Measurements from ENCODE around the gene NRIP3.
"Not testable (repeated sequence)": the region's sequence is repeated elsewhere in the genome, so short reads cannot be mapped to it uniquely, and the experiment has no call there.

The NRIP3 gene

DNA sequence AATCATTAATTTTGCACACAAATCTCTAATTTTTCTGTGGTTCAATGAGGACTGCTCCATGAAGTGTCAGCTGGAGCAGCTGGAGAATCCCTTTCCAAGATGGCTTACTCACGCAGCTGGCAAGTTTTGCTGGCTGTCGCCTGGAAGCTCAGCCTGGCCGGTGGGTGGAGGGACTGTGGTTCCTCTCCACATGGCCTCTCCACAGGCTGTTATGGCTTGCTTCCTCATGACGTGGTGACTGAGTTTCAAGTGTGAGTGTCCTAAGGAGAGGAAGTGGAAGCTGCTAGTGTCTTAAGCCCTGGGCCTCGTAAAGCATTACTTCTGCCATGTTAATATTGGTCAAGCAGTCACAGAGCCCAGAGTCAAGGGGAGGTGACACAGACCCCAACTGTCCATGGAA, 14.0 kb upstream of the NRIP3 start:
- DNase-seq, result peak in 6 of 10 donors; percentile 20 to 91 (median 42)
- intact Hi-C loops (cut with DNase I), result loop anchor here (5.0 kb wide), 1 partner anchor 490 kb away; no protein-coding TSS in a partner anchor

DNA sequence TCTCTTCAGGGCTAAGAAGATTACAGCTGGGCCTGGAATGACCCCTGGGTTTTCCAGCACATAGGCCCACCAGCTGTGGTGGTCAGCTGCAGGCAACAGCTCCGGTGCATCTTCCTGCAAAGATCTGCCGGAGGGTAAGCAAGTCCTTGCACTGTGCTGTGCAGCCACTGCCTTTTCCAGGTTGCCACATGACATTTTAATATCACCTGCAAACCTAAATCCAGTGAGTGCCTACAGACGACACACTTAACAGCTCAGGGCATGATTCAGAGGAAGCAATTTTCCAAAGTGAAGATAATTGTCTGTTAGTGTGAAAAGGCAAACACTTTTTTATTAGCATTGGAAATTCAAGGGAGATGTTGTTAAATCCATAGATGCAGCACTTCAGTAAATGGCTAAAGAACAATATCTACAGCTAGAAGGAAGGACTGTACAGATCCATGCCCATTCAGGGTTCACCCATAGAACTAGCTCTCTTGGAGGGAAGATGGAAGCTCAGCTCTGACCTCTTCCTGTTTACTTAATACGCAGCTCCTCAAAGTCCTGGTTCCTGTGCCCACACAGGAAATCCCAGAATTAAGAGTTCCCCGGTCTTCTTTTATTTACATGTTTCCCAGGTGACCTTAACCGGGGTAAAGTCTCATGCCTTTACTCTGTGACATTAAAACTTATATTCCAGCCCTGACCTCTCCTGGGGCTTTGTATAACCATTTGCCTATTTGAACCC, 13.3 kb upstream of the NRIP3 start:
- no peak for DNase-seq
- intact Hi-C loops (cut with DNase I), result loop anchor here (5.0 kb wide), 1 partner anchor 490 kb away; no protein-coding TSS in a partner anchor

DNA sequence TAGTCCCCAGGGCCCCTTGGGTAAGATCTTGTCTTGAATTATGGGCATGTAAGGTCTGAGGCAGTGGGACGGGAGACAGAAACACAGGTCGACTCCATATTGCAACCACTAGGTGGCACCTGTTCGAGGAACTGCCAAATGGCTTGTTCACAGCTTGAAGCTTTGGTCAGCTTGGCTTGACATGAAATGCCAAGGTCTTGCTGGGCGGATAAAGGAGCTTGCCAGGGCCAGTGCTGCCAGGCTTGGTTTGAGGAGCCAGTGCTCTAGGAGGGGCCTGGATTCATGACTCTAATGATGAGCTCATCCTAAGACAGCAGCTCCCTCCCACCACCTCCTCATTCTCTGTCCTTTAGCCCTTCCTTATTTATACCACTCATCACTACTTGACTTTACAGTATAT, 11.9 kb upstream of the NRIP3 start:
- DNase-seq, result peak in 9 of 10 donors; percentile 37 to 93 (median 66)
- intact Hi-C loops (cut with DNase I), result loop anchor here (2.0 to 5.0 kb wide), 2 partner anchors 121 to 492 kb away; no protein-coding TSS in a partner anchor

DNA sequence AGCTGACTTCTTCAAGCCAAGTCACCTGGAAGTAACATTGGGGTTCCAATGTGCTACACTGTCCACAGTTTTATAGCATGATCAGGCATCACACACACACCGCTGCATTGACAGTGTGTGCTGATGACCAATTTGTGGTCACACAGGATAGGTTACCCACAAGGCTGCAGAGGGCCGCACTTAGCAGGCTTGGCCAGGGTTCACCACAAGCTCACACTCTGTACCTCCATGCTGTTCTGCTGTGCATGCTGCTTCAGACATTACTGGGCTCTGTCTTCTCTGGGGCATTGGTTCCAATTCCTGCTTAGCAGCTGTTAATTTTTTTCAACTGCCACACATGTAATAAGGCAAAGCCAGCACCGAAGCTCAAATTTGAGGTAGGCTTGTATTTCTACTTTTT, 11.0 kb upstream of the NRIP3 start:
- no peak for DNase-seq

DNA sequence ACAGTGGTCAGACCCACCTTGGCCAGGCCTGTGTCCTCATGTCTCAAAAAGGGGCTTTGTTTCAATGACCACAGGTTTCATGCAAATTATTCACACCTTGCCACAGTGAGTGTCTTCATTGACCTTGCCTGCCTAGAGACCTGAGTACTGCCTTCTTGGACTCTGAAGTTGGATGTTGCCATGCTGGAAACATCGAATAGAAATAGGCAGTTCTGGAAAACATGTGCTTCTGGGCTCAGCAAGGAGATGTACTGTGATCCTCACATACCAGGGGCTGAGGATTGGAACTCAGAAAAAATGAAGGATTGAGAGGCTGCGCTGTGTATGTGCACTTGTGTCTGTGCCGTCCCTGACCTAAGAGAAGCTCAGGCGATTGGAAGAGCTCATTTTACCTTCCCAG, 9.6 kb upstream of the NRIP3 start:
- no peak for DNase-seq
- intact Hi-C loops (cut with DNase I), result no loop called here

More for the DNA sequence above, 11.0 kb upstream of the NRIP3 start:
- intact Hi-C loops (cut with DNase I), result loop anchor here (2.0 to 5.0 kb wide), 2 partner anchors 122 to 492 kb away; no protein-coding TSS in a partner anchor

DNA sequence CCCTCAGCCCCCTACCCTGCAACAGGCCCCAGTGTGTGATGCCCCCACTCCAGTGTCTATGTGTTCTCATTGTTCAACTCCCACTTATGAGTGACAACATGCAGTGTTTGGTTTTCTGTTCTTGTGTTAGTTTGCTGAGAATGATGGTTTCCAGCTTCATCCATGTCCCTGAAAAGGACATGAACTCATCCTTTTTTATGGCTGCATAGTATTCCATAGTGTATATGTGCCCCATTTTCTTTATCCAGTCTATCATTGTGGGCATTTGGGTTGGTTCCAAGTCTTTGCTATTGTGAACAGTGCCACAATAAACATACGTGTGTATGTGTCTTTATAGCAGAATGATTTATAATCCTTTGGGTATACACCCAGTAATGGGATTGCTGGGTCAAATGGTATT, 5.7 kb upstream of the NRIP3 start:
- intact Hi-C loops (cut with DNase I); DNase-seq: not testable (repeated sequence)

DNA sequence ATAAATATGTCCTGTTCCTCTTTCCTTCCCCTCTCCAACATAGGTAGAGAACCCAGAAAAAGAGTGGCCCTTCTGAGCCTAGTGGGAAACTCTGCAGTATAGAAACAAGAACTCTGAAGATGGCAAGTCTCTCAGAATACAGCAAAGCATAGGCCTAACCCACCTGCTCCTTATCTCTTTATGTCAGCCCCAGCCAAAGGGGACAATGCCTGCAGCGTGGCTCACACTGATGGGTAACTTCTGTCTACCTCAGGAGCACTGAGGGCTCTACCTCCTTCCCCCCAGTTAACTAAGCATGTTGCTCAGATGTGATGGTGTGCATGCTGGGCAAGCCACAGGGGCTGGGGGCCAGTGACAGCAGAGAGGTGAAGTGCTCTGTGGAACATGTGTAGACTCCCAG, 4.9 kb upstream of the NRIP3 start:
- intact Hi-C loops (cut with DNase I), result no loop called here
- no peak for DNase-seq

DNA sequence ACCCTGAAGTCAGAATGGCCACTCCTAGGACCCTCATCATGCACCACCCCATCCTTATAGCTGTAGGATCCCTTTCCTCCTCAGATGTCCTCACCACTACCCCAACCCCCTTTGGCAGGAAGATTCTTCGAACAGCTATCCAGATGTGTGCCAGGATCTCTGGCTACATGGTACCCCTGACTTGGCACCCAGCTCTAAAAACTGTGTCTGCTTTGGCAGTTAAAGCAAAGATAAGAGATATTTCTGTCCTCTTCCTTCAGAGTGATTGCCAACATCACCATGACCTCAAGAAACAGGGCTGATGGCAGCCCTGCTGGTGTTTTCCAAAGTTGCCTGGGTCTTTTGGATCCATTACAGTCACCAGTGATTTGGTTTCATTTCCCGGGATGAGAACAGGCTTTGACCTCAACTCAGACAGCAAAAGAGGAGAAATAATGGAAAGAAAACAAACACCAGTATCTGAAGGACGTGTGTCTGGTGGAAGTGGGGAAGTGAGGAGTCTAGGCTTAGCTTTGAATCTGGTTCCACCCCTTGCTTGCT, 4.3 kb upstream of the NRIP3 start:
- no peak for DNase-seq
- intact Hi-C loops (cut with DNase I), result no loop called here

DNA sequence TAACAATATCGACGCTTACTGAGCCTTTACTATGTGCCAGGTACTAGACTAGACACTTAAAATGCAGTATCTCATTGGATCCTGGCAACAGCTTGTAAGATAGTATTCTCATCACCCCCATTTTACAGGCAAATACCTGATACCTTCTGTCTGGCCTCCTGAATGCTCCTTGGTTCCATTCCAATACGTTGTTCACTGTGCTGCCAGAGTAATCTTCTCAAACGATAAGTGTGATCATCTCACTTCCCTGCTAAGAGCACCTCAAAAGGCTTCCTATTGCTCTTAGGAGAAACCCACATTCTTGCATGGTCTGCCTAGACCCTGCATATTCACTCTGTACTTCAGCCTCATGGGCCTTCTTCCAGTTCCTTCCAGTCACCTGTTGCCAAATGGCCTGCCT, 1.3 kb upstream of the NRIP3 start:
- DNase-seq, result no peak
- intact Hi-C loops (cut with DNase I), result no loop called here

DNA sequence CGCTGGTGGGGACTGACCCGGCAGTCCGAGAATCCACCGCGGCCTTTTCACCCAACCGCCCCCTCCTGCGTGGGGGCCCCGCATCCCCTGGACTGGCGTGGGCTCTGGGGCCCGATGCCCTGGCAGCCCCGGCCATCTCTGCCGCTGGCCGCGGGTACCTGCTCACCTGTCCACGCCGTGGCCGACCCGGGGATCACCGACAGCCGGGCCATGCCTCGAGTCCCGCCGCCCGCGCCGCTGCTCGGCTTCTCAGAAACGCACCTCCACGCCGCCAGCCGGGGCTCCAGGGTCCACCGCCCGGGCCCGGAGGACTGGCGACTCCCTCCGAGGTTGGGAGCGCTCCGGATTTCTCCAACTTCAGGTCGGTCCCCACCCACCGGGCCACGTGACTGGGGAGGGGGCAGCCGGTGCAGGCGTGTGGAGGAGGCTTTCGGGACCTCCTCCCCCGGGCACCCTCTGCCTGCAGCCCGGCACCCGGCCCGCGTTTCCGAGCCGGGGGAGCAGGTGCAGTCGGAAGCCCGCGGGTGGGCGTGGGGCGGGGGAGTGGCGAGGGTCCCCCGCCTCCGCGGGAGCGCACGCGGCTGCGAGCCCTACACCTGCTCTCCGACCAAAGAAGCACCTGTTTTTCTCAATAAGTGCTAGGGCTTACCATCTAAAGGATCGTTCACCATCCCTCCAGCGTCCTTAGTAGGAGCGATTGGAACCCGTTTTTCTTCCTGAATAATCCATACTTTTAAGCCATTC, 554 bp upstream of the NRIP3 start:
- intact Hi-C loops (cut with DNase I), result no loop called here
- peak in 3 of 10 donors; percentile 81 to 89 (median 84) for DNase-seq

DNA sequence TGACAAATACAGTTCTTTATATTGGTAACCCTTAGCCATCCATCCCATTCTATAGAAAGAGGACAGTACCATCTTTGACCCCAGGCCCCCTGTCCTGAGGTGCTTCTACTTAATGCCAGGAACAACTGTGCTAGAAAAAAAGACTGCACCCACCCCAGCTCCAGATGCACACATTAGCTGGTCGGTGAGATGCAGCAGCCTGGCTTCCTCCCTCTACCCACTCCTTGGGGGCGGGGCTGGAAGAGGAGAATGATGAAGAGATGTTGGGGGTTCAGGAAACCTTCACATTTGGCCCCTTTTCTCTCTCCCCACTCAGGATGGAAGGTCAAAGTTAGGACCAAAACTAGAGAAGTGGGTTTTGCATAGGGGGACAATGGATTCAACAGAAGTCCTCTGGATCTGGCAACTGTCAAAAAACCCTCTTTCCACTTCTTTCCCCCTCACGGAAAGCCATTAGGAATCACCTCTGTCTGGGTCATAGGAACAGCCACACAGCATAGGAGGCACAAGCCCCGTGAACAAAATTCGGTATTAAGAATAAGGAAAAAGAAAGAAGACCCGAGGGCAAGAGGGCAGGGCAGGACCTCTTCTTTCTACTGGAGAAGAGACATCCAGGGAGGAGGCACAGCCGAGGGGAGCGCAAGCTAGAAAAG, 755 bp downstream of the NRIP3 start:
- no peak for DNase-seq
- intact Hi-C loops (cut with DNase I), result no loop called here

DNA sequence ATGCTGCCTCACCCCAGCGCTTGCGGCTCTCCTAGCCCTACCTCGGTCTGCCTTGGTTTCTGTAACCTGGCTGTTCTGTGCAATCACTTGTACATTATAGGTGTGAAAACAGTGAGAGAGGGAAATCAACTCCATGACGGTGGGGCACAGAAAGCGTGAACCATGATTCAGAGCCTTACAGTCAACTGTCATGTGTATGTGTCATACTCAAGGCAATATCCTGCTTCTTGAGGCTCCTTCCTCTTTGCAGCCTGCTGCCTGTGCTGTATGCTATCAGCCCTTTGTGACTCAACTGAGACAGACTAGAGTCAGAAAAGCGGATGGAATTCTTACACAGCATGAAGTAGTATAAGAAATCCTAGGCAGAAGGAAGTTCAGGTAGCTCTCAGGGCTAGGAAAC, 2.1 kb downstream of the NRIP3 start:
- intact Hi-C loops (cut with DNase I), result no loop called here
- DNase-seq, result no peak

DNA sequence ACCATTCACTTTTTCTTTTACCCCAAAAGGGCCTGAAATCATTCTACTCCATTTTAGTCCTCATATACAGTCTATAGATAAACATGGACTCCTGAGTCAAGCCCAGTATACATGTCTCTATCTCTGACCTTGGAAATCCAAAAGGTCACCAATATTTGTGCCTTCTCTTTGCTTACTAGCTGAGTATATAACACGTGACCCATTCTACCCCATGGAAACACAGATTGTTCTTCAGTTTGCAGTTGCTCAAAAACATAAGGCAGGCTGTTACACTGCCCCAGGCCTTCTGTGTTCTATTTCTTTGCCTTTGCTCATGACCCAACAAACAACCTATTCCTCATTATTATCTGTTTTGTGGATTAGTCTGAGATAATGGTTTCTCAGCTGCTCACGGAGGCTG, 5.8 kb downstream of the NRIP3 start:
- intact Hi-C loops (cut with DNase I), result no loop called here
- no peak for DNase-seq

DNA sequence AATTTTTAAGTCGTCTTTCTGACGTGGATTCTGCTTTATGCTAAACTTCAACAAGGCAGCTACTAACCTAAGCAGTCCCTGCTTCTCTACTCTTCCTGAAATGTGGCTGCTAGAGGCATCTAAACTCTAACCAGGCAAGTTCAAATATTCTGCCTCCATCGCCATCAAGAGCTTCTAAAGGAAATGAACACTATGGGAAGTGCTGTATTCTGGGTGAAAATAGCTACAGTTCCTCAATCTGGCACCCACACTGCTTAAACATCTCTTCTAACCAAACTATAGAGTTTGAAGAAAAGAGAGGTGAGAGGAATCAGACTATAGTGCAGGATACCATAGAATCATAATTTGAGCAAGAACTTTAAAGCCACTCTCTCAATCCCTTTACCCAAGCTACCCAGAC, 6.3 kb downstream of the NRIP3 start:
- DNase-seq, result no peak
- intact Hi-C loops (cut with DNase I), result no loop called here

DNA sequence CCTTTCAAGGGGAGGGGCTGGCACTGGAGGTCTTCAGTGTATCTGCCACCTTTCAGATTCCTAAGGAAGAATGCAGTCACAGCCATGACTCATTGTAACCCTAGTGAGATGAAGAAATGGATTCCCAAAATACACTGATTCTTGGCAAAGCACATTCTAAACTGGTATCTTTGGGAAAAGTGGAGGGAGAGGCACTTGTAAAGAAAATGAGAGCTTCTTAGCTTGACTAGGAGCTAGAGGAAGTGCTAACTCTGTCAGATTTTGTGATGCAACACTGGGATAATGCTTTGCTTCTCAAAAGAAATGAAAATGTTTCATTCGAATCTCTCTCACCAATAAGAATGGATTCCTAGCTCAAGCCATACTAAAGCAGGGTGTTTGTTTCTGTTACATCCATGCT, 14.3 kb downstream of the NRIP3 start:
- intact Hi-C loops (cut with DNase I), result no loop called here
- DNase-seq, result no peak

DNA sequence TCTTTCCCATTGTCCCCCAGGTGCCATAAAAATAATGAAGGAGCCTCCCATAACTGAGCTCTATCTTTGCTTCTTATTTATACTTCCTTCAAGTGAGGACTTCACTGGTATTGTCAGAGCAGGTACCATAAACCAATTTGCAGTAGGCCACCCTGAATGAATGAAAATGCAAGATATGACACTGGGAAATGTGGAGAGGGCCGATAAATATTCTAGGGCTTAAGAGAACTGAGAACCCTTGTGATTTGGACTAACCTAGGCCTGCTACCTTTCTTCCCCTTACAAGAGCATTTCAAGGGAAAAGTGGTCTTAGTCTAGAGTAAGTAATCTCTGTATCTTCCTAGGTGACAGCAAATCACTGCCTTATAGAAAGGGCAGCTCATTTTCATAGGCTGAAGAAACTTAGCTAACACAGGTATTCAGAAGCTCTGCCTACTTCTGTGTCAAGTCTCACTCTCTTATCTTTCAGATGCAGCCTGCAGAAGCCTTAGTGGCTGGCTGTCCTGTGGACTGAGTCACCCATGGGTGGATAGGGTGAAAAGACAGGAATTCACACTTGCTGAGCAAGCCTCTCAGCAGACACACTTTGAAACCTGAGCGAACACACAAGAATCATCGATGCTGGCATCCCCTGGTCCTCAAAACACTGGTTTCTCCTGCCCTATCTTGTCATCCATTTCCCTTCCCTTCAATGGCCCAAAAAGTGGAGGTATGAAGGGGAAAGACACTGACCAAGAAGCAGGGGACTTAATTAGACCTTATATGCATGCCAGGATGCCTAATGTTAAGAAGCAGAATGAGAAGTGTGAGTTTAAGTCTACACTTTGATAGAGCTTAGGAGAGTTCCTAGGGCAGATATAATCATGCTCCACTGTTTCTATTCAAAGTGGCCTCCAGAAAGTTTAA, 15.2 kb downstream of the NRIP3 start:
- DNase-seq, result no peak
- intact Hi-C loops (cut with DNase I), result no loop called here

DNA sequence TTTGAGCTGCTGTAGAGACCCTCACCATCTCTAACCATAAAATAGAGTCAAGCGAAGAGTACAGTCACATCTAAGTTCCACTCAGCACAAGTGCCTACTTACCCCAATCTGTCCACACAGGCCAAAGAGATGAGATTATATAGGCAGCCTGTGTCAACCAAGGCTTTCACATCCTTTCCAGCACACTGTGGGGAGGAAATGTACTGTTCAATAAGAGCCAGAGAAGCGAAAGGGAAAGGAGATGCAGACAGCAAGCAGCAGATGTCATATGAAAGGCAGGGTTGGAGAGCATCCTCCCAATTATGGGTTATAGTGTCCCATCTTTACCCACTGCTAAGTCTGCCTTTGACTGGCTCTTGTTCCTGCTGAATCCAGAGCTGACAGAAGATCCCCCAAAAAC, 16.4 kb downstream of the NRIP3 start:
- intact Hi-C loops (cut with DNase I), result no loop called here
- DNase-seq, result no peak

DNA sequence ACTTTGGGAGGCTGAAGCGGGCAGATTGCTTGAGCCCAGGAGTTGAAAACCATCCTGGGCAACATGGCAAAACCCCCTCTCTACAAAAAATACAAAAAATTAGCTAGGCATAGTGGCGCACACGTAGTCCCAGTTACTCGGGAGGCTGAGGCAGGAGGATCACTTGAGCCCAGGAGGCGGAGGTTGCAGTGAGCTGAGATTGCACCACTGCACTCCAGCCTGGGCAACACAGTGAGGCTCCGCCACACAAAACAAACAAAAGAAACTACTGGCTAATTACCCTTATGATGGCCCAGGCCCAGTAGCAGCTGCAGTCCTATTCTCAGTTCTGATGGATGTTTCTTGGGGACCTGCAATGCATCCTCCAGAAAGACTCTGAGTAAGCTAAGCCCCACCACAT, 17.0 kb downstream of the NRIP3 start:
- DNase-seq, result peak in 1 of 10 donors; percentile 51
- intact Hi-C loops (cut with DNase I), result not testable (repeated sequence)

DNA sequence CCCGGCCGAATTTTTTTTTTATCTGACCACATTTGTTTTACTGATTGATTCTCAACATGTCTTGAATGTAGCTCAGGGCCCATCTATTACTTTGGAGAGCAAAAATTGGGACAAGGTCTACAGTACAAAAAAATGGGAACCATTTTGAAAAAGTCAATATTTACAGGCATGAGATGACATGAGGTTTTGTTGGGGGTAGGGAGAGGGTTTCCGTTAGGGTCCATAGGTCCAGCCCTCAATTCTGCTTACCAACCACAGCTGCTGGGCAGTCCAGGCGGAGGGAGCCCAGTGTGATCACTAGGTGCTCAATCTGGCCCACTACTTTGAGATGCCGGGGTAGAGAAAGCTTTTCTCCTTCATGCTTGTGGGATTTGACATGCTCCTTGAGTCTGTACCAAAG, 18.3 kb downstream of the NRIP3 start:
- no peak for DNase-seq
- intact Hi-C loops (cut with DNase I), result no loop called here

DNA sequence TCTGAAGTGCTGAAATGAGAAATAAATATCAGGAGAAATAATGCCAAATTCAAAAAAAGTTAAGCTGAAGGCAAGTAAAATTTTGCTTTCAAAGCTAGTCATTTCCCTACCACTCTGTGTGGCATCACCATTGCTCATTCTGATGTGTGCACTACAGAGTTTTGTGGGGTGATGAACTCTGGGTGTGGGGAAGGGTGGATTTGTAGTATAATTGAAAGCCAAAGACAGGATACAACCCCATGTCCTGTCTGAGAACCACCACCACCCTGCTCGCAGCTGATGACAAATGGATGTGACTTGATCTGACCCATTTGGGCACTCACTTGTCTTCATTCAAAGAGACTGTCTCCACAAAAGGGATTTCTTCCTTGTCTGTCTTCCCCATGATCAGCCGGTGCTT, 20.2 kb downstream of the NRIP3 start:
- intact Hi-C loops (cut with DNase I), result no loop called here
- no peak for DNase-seq

Measured in posterior cingulate gyrus (tissue), 11 donors.